Neutrophil (primary cell): Measurements from ENCODE around the gene RABL6.
"Not testable (repeated sequence)": the region's sequence is repeated elsewhere in the genome, so short reads cannot be mapped to it uniquely, and the experiment has no call there.

Experiments used
- H3K27ac ChIP-seq: fragments of 200-600 bp; sonication (generic); 2 replicates; pipeline ENCODE4 v1.5.1; 2016; ENCODE audit warnings: mild to moderate bottlenecking, moderate library complexity
- H3K27me3 ChIP-seq: fragments of 200-600 bp; sonication (generic); 2 replicates; pipeline ENCODE4 v1.6.0; 2016; ENCODE audit warnings: mild to moderate bottlenecking
- H3K36me3 ChIP-seq: fragments of 200-600 bp; sonication (generic); 2 replicates; pipeline ENCODE4 v1.5.1; 2017
- H3K4me1 ChIP-seq, 2 experiments: fragments of 200-600 bp in 1 of 2; sonication (generic) in 1 of 2; 1 replicate in 1 of 2; 2 replicates in 1 of 2; pipeline versions ENCODE4 v1.5.1 to v1.6.1; 2013 to 2016; ENCODE audit warnings: low read depth in 1 of 2, low read length in 1 of 2, mild to moderate bottlenecking in 1 of 2, moderate library complexity in 1 of 2; ENCODE audit not compliant: control insufficient read depth in 1 of 2, insufficient read depth in 1 of 2
- H3K4me3 ChIP-seq, 2 experiments: fragments of 200-600 bp in 1 of 2; sonication (generic) in 1 of 2; 1 replicate in 1 of 2; 2 replicates in 1 of 2; pipeline ENCODE4 v1.5.1; 2013 to 2016; ENCODE audit warnings: low read depth in 1 of 2, low read length in 1 of 2, mild to moderate bottlenecking in 1 of 2, moderate library complexity in 1 of 2
- H3K9me3 ChIP-seq: fragments of 200-600 bp; sonication (generic); 2 replicates; pipeline ENCODE4 v1.5.1; 2016
- TF ChIP-seq, protein P1 (sequence below): fragments of 200-600 bp; sonication (generic); IDR thresholded peaks from 2 replicates; pipeline ENCODE4 v1.5.1; 2016; ENCODE audit warnings: antibody characterized with exemption

Gene RABL6

GRCh38 chr9:136765041-136765440 is 42.7 kb upstream of the RABL6 start:
- Histone ChIP-seq H3K27me3 (peaks cover 51% of the 10 kb centered on the region), H3K4me1 (no peaks in the 10 kb centered on the region)

DNA sequence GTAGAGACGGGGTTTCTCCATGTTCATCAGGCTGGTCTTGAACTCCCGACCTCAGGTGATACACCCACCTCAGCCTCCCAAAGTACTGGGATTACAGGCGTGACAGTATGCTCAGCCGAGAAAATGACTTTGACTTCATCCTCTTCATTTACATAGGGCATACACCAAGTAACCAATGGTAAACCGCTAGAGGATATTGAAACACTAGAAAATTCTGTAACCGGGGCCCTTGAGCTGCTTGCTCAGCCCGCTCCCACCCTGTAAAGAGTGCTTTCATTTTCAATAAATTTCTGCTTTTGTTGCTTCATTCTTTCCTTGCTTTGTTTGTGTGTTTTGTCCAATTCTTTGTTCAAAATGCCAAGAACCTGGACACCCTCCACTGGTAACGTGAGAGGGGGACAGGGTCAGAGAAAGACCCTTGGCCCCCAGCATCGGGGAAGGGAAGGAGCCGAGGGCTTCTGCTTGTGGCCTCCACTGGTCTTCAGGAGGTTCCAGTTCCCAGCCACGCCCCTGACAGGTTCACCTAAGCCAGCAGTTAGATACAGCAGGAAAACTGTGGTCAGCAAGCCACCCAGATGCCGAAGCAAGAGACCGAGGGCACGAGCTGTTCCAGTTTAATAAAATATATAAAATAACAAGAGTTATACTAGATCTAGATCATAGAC is 41.9 kb upstream of the RABL6 start:
- peaks cover 48% of the 10 kb centered on the region for H3K27me3 ChIP-seq
- H3K27ac ChIP-seq, H3K4me1 ChIP-seq, H3K36me3 ChIP-seq, H3K4me3 ChIP-seq, H3K9me3 ChIP-seq: not testable (repeated sequence)

More at GRCh38 chr9:136765041-136765440, 42.7 kb upstream of the RABL6 start:
- Histone ChIP-seq H3K36me3 (no peaks in the 10 kb centered on the region), H3K27ac (no peak overlapping the region), H3K4me3 (no peak overlapping the region), H3K9me3 (no peaks in the 10 kb centered on the region)
- TF ChIP-seq, protein P1, sequence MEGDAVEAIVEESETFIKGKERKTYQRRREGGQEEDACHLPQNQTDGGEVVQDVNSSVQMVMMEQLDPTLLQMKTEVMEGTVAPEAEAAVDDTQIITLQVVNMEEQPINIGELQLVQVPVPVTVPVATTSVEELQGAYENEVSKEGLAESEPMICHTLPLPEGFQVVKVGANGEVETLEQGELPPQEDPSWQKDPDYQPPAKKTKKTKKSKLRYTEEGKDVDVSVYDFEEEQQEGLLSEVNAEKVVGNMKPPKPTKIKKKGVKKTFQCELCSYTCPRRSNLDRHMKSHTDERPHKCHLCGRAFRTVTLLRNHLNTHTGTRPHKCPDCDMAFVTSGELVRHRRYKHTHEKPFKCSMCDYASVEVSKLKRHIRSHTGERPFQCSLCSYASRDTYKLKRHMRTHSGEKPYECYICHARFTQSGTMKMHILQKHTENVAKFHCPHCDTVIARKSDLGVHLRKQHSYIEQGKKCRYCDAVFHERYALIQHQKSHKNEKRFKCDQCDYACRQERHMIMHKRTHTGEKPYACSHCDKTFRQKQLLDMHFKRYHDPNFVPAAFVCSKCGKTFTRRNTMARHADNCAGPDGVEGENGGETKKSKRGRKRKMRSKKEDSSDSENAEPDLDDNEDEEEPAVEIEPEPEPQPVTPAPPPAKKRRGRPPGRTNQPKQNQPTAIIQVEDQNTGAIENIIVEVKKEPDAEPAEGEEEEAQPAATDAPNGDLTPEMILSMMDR, result no peak

GRCh38 chr9:136766410-136767120 is 41.2 kb upstream of the RABL6 start:
- not testable (repeated sequence) for H3K27ac ChIP-seq

GRCh38 chr9:136769710-136770191 is 38.0 kb upstream of the RABL6 start:
- peaks cover 3% of the 10 kb centered on the region for H3K9me3 ChIP-seq
- no peaks in the 10 kb centered on the region for H3K36me3 ChIP-seq
- H3K4me1 ChIP-seq, result no peaks in the 10 kb centered on the region
- no peak overlapping the region for H3K4me3 ChIP-seq
- H3K27ac ChIP-seq, result no peak overlapping the region
- H3K27me3 ChIP-seq, result peaks cover 26% of the 10 kb centered on the region
- TF ChIP-seq, protein P1, result peak; percentile 46

More at GRCh38 chr9:136766410-136767120, 41.2 kb upstream of the RABL6 start:
- H3K36me3 ChIP-seq, H3K4me3 ChIP-seq, H3K4me1 ChIP-seq, H3K9me3 ChIP-seq: not testable (repeated sequence)
- peaks cover 49% of the 10 kb centered on the region for H3K27me3 ChIP-seq

GRCh38 chr9:136771907-136772415 is 35.8 kb upstream of the RABL6 start:
- TF ChIP-seq, protein P1, result no peak
- H3K4me1 ChIP-seq, result no peaks in the 10 kb centered on the region
- H3K27me3 ChIP-seq, result peaks cover 25% of the 10 kb centered on the region
- no peaks in the 10 kb centered on the region for H3K36me3 ChIP-seq
- H3K9me3 ChIP-seq, result peaks cover 3% of the 10 kb centered on the region
- H3K27ac ChIP-seq, result no peak overlapping the region
- no peak overlapping the region for H3K4me3 ChIP-seq

DNA sequence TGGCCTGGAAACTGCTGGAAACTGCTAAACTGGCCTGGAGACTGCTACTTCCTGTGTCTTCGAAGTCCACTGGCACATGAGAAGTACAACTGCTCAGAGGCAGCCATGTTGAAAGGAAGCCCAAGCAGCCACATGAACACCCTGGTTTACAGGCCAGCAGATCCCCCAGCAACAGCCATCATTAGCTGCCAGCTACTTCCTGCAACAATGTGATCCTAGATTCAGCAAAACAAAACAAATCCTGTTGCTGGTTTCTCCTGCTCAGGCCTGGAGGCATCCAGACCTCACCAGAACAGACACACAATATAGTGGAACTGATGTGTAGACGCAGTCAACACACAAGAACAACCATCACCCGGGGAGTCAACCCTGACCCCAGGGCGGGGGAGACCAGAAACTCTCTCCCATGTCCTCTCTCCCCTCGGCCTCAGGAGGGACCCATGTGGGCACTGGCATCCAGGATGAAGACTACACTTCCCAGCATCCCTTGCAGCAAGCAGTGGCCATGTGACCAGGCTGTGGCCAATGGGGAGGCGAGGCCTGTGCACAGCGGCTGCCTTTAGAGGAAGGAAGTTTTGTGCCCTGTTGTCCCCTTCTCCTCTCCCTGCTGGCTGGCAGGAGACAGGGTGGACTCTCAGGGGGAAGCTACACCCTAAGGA is 34.2 kb upstream of the RABL6 start:
- peaks cover 3% of the 10 kb centered on the region for H3K9me3 ChIP-seq
- TF ChIP-seq, protein P1, result no peak

More for the DNA sequence above, 34.2 kb upstream of the RABL6 start:
- H3K27ac ChIP-seq, result no peak overlapping the region
- H3K27me3 ChIP-seq, result peaks cover 25% of the 10 kb centered on the region
- no peaks in the 10 kb centered on the region for H3K4me1 ChIP-seq
- H3K4me3 ChIP-seq, result no peak overlapping the region
- H3K36me3 ChIP-seq, result no peaks in the 10 kb centered on the region
